GM20000 (cell line): ENCODE data around the gene IL13.
A peak's percentile ranks its signal among the peaks of the same experiment; 100 is the strongest.

Source experiments
- DNase-seq: peaks from one replicate; pipeline ENCODE4 v3.0.0; 2012; ENCODE audit warnings: low spot score
- CTCF ChIP-seq: IDR thresholded peaks from 2 replicates; pipeline ENCODE4 v1.5.1; 2012; ENCODE audit warnings: mild to moderate bottlenecking, control low read depth; ENCODE audit errors: extremely low read depth, missing control alignments

IL13 gene

GRCh38 chr5:132656774-132657355, 1.1 kb upstream of the IL13 start:
- DNase-seq, result no peak
- TF ChIP-seq CTCF, result no peak

GRCh38 chr5:132658381-132659302, 669 bp downstream of the IL13 start:
- no peak for DNase-seq
- no peak for TF ChIP-seq CTCF

- TF ChIP-seq CTCF, result no peak
- no peak for DNase-seq
Observed at GRCh38 chr5:132659598-132660493, 1.9 kb downstream of the IL13 start.

DNA sequence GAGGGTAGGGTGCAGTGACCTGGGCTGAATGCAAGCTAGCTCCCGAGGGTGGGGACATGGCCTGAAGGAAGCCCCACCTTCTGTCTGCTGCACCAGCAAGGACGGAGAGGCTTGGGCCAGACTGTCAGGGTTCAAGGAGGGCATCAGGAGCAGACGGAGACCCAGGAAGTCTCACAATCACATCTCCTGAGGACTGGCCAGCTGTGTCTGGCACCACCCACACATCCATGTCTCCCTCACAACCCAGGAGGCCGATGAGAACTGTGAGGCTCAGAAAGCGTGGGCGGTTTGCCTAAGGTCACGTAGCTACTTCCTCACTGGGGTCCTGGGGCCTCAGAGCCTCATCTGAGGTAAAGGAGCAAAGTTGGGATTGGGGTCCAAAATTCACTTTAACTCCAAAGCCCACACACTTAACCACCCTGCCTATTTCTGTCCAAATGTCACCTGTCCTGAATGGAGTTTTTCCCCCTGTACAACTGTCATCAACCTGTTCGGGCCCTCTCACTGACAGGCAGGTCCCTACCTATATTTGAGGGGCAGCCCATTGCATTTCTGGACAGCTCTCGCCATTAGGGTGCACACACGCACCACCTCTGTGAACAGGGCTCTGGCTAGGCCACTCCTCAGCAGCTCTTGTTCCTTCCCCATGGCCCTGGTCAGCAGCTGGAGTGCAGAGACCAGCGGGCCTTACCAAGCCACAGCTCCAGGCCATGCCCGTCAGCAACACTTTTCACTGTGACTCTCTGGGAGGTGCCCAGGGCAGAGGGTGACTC, 3.4 kb downstream of the IL13 start:
- peak; percentile 70 for DNase-seq
- no peak for TF ChIP-seq CTCF

GRCh38 chr5:132662004-132662401, 4.0 kb downstream of the IL13 start:
- no peak for DNase-seq
- TF ChIP-seq CTCF, result no peak

GRCh38 chr5:132662925-132663770, 5.2 kb downstream of the IL13 start:
- peak; percentile 86 for DNase-seq
- TF ChIP-seq CTCF, result no peak
